Caco-2 (cell line): ENCODE measurements around the gene YIPF6. TPM values are rescaled to one million over a fixed set of nuclear protein-coding genes. Genes with fewer than 3 reads are reported as not detected.
"Not testable (repeated sequence)": the region's sequence is repeated elsewhere in the genome, so short reads cannot be mapped to it uniquely, and the experiment has no call there.

Experiments
- BruUV-seq: library from RNA; stranded (reverse); fragments of 400-500 nt; replicated peaks from 2 replicates; lab custom pipeline; 2021; lab: Mats Ljungman, UMichigan
- CTCF ChIA-PET: fragments of 300-600 bp; sonication (Branson Sonifier 250); formaldehyde crosslinking; loops from one replicate; lab custom pipeline; 2022; ENCODE audit warnings: antibody characterized with exemption; lab: Charles Lee
- POLR2A ChIA-PET: fragments of 300-600 bp; sonication (Branson Sonifier 250); formaldehyde crosslinking; loops from one replicate; lab custom pipeline; 2022; ENCODE audit warnings: antibody characterized with exemption; lab: Charles Lee
- DNase-seq, 2 experiments: peaks; one replicate each; pipeline versions ENCODE4 v3.0.0 to v3.0.0-alpha.2; 2020 to 2022
- H3K27me3 ChIP-seq: replicated peaks from 2 replicates; pipeline ENCODE4 v1.6.0; 2011; ENCODE audit warnings: low read length; ENCODE audit not compliant: control insufficient read depth, insufficient read depth
- H3K36me3 ChIP-seq: 2 replicates; pipeline ENCODE4 v1.5.1; 2011; ENCODE audit warnings: low read length; ENCODE audit not compliant: control insufficient read depth, insufficient read depth
- H3K4me1 ChIP-seq: fragments of 250-450 bp; sonication (Bioruptor Pico); 2 replicates; pipeline ENCODE4 v1.5.1; 2020; ENCODE audit warnings: mild to moderate bottlenecking
- H3K4me3 ChIP-seq: 2 replicates; pipeline ENCODE4 v1.5.1; 2011; ENCODE audit warnings: low read depth, mild to moderate bottlenecking, control low read depth, low read length
- H3K9me3 ChIP-seq: fragments of 250-450 bp; sonication (Bioruptor Pico); 2 replicates; pipeline ENCODE4 v1.5.1; 2020; ENCODE audit warnings: mild to moderate bottlenecking, moderate library complexity
- H3K27ac Mint-ChIP-seq: one replicate; pipeline ENCODE4 v1.8.0; 2022; ENCODE audit warnings: mixed read lengths; ENCODE audit not compliant: unreplicated experiment
- H3K27me3 Mint-ChIP-seq: one replicate; pipeline ENCODE4 v1.8.0; 2022; ENCODE audit warnings: mixed read lengths; ENCODE audit not compliant: insufficient read depth, unreplicated experiment
- H3K36me3 Mint-ChIP-seq: one replicate; pipeline ENCODE4 v1.8.0; 2022; ENCODE audit warnings: mild to moderate bottlenecking, mixed read lengths; ENCODE audit not compliant: insufficient read depth, unreplicated experiment
- H3K4me1 Mint-ChIP-seq: one replicate; pipeline ENCODE4 v1.8.0; 2022; ENCODE audit warnings: low read depth, mixed read lengths; ENCODE audit not compliant: unreplicated experiment
- H3K4me3 Mint-ChIP-seq: one replicate; pipeline ENCODE4 v1.8.0; 2022; ENCODE audit warnings: mild to moderate bottlenecking, moderate library complexity, mixed read lengths; ENCODE audit not compliant: unreplicated experiment
- H3K9me3 Mint-ChIP-seq: one replicate; pipeline ENCODE4 v1.8.0; 2022; ENCODE audit warnings: mixed read lengths; ENCODE audit not compliant: unreplicated experiment
- CTCF ChIP-seq, 2 experiments: fragments of 200-600 bp in 1 of 2; IDR thresholded peaks; 1 replicate in 1 of 2; 2 replicates in 1 of 2; pipeline versions ENCODE4 v1.5.1 to v1.8.0; 2011 to 2022; ENCODE audit warnings: antibody characterized with exemption in 1 of 2, control low read depth in 1 of 2, inconsistent platforms in 1 of 2, low read depth in 1 of 2, low read length in 1 of 2, mild to moderate bottlenecking in 1 of 2, moderate library complexity in 1 of 2; ENCODE audit not compliant: insufficient read depth in 1 of 2, severe bottlenecking in 1 of 2, unreplicated experiment in 1 of 2
- intact Hi-C: fragments of 100-400 bp; cut with micrococcal nuclease; formaldehyde crosslinking; loops from one replicate; pipeline ENCODE4 v1.10.0; 2022; ENCODE audit not compliant: unreplicated experiment
- total RNA-seq: library from RNA; stranded (reverse); gene quantifications from 2 replicates; pipeline ENCODE4 v1.2.3, GENCODE V29; 2022

The YIPF6 gene
- total RNA-seq, 1 experiment from 2014 or later: 43.5 TPM

DNA sequence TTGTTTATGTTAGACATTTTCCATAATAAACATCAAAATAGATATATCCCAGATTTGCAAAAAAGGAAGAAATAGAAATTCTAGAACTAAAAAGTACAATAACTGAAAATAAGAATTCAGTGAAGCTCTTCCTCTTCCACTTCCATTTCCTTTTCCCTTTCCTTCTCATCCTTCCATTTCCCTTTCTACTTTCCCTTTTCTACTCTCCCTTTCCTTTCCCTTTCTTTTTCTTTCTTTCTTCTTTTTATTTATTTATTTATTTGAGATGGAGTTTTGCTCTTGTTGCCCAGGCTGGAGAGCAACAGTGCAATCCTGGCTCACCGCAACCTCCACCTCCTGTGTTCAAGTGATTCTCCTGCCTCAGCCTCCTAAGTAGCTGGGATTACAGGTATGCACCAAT is 35.0 kb upstream of the YIPF6 start:
- DNase-seq: no peak
- H3K27me3 ChIP-seq: no peaks in the 10 kb centered on the region
- ChIA-PET POLR2A (no interaction called here), CTCF (no interaction called here)
- no peaks in the 10 kb centered on the region for H3K9me3 ChIP-seq
- intact Hi-C loops: no loop called here
- no peaks in the 10 kb centered on the region for H3K36me3 ChIP-seq
- H3K4me1 ChIP-seq: peaks cover 14% of the 10 kb centered on the region
- Mint-ChIP-seq H3K27ac (no peak overlapping the region), H3K4me1 (no peaks in the 10 kb centered on the region), H3K4me3 (no peak overlapping the region), H3K9me3 (no peaks in the 10 kb centered on the region), H3K27me3 (no peaks in the 10 kb centered on the region), H3K36me3 (no peaks in the 10 kb centered on the region)
- no peak for TF ChIP-seq CTCF (IDR thresholded peaks at IDR 0.05; ENCODE audit: insufficient read depth in 1 of 2, low read depth in 1 of 2, low read length in 1 of 2, severe bottlenecking in 1 of 2, unreplicated experiment in 1 of 2)
- H3K4me3 ChIP-seq: no peak overlapping the region
- no TSS peak for BruUV-seq

DNA sequence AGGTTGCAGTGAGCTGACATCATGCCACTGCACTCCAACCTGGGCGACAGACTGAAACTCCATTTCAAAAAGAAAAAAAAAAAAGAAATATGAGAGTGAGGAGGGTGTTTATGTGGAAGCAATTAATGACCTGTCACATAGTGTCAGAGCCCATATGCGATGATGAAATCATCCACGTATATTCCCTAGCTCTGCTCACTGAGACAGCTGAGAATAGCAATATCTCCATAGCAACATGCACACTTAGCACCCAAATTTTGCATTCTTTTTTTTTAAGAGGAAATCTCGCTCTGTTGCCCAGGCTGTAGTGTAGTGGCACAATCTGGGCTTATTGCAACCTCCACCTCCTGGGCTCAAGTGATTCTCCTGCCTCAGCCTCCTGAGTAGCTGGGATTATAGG is 34.1 kb upstream of the YIPF6 start:
- Histone ChIP-seq H3K36me3 (no peaks in the 10 kb centered on the region), H3K4me3 (no peak overlapping the region), H3K27me3 (no peaks in the 10 kb centered on the region), H3K4me1 (peaks cover 14% of the 10 kb centered on the region), H3K9me3 (no peaks in the 10 kb centered on the region)
- H3K36me3 Mint-ChIP-seq: no peaks in the 10 kb centered on the region
- H3K27ac Mint-ChIP-seq: no peak overlapping the region
- intact Hi-C loops: no loop called here
- no peaks in the 10 kb centered on the region for H3K4me1 Mint-ChIP-seq
- no peak for TF ChIP-seq CTCF (IDR thresholded peaks at IDR 0.05; ENCODE audit: insufficient read depth in 1 of 2, low read depth in 1 of 2, low read length in 1 of 2, severe bottlenecking in 1 of 2, unreplicated experiment in 1 of 2)
- no peaks in the 10 kb centered on the region for H3K27me3 Mint-ChIP-seq
- CTCF ChIA-PET: no interaction called here
- H3K9me3 Mint-ChIP-seq: no peaks in the 10 kb centered on the region
- no TSS peak for BruUV-seq
- no peak for DNase-seq
- POLR2A ChIA-PET: no interaction called here
- H3K4me3 Mint-ChIP-seq: no peak overlapping the region

GRCh38 chrX:68480969-68481368 is 17.9 kb upstream of the YIPF6 start:
- H3K4me1 Mint-ChIP-seq: no peaks in the 10 kb centered on the region
- no peak overlapping the region for H3K27ac Mint-ChIP-seq

DNA sequence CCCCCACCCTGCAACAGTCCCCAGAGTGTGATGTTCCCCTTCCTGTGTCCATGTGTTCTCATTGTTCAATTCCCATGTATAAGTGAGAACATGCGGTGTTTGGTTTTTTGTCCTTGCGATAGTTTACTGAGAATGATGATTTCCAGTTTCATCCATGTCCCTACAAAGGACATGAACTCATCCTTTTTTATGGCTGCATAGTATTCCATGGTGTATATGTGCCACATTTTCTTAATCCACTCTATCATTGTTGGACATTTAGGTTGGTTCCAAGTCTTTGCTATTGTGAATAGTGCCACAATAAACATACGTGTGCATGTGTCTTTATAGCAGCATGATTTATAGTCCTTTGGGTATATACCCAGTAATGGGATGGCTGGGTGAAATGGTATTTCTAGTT is 12.7 kb upstream of the YIPF6 start:
- H3K4me3 ChIP-seq, DNase-seq, H3K27me3 ChIP-seq, H3K9me3 ChIP-seq, CTCF ChIA-PET, H3K9me3 Mint-ChIP-seq, H3K36me3 Mint-ChIP-seq, POLR2A ChIA-PET, H3K4me1 Mint-ChIP-seq, H3K36me3 ChIP-seq, BruUV-seq, intact Hi-C loops, H3K27me3 Mint-ChIP-seq, H3K4me3 Mint-ChIP-seq, H3K27ac Mint-ChIP-seq: not testable (repeated sequence)
- peaks cover 19% of the 10 kb centered on the region for H3K4me1 ChIP-seq

More at GRCh38 chrX:68480969-68481368, 17.9 kb upstream of the YIPF6 start:
- Histone ChIP-seq H3K9me3 (no peaks in the 10 kb centered on the region), H3K4me3 (no peak overlapping the region), H3K4me1 (no peaks in the 10 kb centered on the region), H3K36me3 (no peaks in the 10 kb centered on the region), H3K27me3 (no peaks in the 10 kb centered on the region)
- Mint-ChIP-seq H3K4me3 (no peak overlapping the region), H3K9me3 (no peaks in the 10 kb centered on the region), H3K27me3 (no peaks in the 10 kb centered on the region), H3K36me3 (no peaks in the 10 kb centered on the region)
- ChIA-PET POLR2A (no interaction called here), CTCF (no interaction called here)
- no peak for DNase-seq
- no TSS peak for BruUV-seq
- intact Hi-C loops: no loop called here
- no peak for TF ChIP-seq CTCF (IDR thresholded peaks at IDR 0.05; ENCODE audit: insufficient read depth in 1 of 2, low read depth in 1 of 2, low read length in 1 of 2, severe bottlenecking in 1 of 2, unreplicated experiment in 1 of 2)
